Measurements from ENCODE around the gene RNU4-1. TPM values are rescaled to one million over a fixed set of nuclear protein-coding genes. Genes with fewer than 3 reads are reported as not detected.

RNU4-1 gene
- total and polyA plus RNA-seq, 9 of the 15 experiments (the other 6 are each of a cell fraction or from before 2014, with no cell fraction given): under 0.01 to 19,719 (median 3,563) TPM; not detected in 4

DNA sequence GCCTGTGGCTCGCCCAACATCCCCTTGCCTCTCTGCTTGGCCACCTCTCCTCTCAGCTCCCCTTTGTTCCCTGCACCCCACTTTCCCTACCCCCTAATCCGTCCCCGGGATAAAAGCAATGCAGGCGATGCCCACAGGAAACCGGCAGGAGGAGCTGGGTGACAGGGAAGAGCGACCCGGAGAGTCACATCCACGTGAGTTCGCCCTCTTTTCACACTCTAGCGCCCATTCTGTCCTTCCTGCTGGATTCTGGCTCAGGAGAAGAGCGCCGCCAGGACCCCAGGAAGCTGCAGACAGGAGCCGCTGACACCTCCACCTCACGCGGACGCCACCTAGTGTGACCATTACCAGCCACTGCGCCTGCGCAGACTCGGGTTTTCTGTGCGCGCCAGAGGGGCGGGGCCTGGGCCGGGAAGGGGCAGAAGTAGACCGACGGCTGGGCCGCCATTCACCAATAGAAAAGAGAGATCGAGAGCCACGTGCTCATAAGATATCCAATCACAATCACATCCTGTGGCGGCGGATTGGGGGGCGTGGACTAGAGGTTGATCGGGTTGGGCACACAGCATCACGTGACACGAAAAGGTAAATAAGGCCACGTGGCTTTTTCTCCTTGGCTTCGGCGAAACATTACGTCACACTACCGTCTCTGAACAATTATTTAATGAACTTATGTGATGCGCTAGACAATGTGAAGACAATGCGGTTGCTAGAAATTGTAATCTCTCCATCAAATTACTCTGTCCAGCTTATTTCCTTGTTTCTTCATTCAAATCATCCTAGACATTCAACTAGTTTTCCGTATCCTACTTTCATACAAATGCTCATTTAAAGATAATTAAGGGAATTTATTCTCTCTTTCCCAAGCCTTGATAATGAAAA, 24.4 kb upstream of the RNU4-1 start:
- intact Hi-C loops (cut with micrococcal nuclease): loop anchor here (1.0 kb wide), 2 partner anchors 24 to 89 kb away; partner anchors contain the start of gene RNU4-1
- peak; percentile 100 for FAIRE-seq
- H3K9me3 ChIP-seq (replicated peaks; ENCODE audit: control insufficient read depth, insufficient read depth, low read depth, low read length): no peaks in the 10 kb centered on the region
- TF ChIP-seq ARNT (IDR thresholded peaks at IDR 0.05) (peak; percentile 33 to 79; a peak in 1 of 4 replicates), NRF1 (conservative IDR thresholded peaks at IDR 0.05 in 1 of 2, IDR thresholded peaks at IDR 0.05 in 1 of 2) (peak; percentile 98 to 99), CBX5 (IDR thresholded peaks at IDR 0.05; ENCODE audit: borderline replicate concordance, low read depth) (no peak), LCOR (CRISPR knock-in tag; IDR thresholded peaks at IDR 0.05) (peak; percentile 92; the same call in 1 of the 2 replicates), FOXK2 (conservative IDR thresholded peaks at IDR 0.05 in 1 of 2, IDR thresholded peaks at IDR 0.05 in 1 of 2; ENCODE audit: low read depth in 2 of 2) (peak; percentile 100), POLR2AphosphoS2 (IDR thresholded peaks at IDR 0.05; ENCODE audit: low read length) (no peak), TRIM24 (IDR thresholded peaks at IDR 0.05) (0 out of 4 replicates have a peak, but pooled peaks of 1 of the 2 experiments have one; percentile 32), EP400 (IDR thresholded peaks at IDR 0.05) (peak; percentile 92), KHSRP (IDR thresholded peaks at IDR 0.05) (peak; percentile 57; the same call in 1 of the 2 replicates), BRD9 (IDR thresholded peaks at IDR 0.05; ENCODE audit: low read depth, partially characterized antibody) (peak; percentile 68), SRSF7 (optimal IDR thresholded peaks at IDR 0.05; ENCODE audit: low read depth, low read length) (no peak)
- TF ChIP-seq, protein P1, sequence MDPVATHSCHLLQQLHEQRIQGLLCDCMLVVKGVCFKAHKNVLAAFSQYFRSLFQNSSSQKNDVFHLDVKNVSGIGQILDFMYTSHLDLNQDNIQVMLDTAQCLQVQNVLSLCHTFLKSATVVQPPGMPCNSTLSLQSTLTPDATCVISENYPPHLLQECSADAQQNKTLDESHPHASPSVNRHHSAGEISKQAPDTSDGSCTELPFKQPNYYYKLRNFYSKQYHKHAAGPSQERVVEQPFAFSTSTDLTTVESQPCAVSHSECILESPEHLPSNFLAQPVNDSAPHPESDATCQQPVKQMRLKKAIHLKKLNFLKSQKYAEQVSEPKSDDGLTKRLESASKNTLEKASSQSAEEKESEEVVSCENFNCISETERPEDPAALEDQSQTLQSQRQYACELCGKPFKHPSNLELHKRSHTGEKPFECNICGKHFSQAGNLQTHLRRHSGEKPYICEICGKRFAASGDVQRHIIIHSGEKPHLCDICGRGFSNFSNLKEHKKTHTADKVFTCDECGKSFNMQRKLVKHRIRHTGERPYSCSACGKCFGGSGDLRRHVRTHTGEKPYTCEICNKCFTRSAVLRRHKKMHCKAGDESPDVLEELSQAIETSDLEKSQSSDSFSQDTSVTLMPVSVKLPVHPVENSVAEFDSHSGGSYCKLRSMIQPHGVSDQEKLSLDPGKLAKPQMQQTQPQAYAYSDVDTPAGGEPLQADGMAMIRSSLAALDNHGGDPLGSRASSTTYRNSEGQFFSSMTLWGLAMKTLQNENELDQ (CRISPR knock-in tag; IDR thresholded peaks at IDR 0.05; ENCODE audit: borderline replicate concordance): no peak
- TF ChIP-seq, protein P2, sequence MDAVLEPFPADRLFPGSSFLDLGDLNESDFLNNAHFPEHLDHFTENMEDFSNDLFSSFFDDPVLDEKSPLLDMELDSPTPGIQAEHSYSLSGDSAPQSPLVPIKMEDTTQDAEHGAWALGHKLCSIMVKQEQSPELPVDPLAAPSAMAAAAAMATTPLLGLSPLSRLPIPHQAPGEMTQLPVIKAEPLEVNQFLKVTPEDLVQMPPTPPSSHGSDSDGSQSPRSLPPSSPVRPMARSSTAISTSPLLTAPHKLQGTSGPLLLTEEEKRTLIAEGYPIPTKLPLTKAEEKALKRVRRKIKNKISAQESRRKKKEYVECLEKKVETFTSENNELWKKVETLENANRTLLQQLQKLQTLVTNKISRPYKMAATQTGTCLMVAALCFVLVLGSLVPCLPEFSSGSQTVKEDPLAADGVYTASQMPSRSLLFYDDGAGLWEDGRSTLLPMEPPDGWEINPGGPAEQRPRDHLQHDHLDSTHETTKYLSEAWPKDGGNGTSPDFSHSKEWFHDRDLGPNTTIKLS (IDR thresholded peaks at IDR 0.05; ENCODE audit: borderline replicate concordance, low read depth): peak; percentile 94
- TF ChIP-seq, protein P3, sequence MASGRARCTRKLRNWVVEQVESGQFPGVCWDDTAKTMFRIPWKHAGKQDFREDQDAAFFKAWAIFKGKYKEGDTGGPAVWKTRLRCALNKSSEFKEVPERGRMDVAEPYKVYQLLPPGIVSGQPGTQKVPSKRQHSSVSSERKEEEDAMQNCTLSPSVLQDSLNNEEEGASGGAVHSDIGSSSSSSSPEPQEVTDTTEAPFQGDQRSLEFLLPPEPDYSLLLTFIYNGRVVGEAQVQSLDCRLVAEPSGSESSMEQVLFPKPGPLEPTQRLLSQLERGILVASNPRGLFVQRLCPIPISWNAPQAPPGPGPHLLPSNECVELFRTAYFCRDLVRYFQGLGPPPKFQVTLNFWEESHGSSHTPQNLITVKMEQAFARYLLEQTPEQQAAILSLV (tag; IDR thresholded peaks at IDR 0.05): no peak

More for the DNA sequence above, 24.4 kb upstream of the RNU4-1 start:
- in situ Hi-C loops (cut with MboI): no loop called here
- Histone ChIP-seq H3K4me2 (ENCODE audit: insufficient read depth, low read length) (peak overlapping the region; percentile 83), H3K27me3 (ENCODE audit: control insufficient read depth in 2 of 2, insufficient read depth in 2 of 2, low read length in 2 of 2) (no peaks in the 10 kb centered on the region), H2AFZ (ENCODE audit: low read depth, low read length) (peak overlapping the region; percentile 87), H3K9me1 (ENCODE audit: control insufficient read depth, insufficient read depth, low read length) (no peaks in the 10 kb centered on the region), H3K36me3 (ENCODE audit: control insufficient read depth, insufficient read depth, low read length) (no peaks in the 10 kb centered on the region), H3K4me3 (peak overlapping the region; percentile 48), H3K9ac (ENCODE audit: insufficient read depth in 1 of 2, low read depth in 2 of 2, low read length in 2 of 2) (peak overlapping the region; percentile 80 to 96), H3K79me2 (ENCODE audit: control insufficient read depth, insufficient read depth, low read length) (0 out of 3 replicates have a peak, but pooled peaks cover 6% of the 10 kb centered on the region), H3K4me1 (replicated peaks in 1 of 2; ENCODE audit: control insufficient read depth in 2 of 2, insufficient read depth in 2 of 2, low read length in 2 of 2) (peaks cover 3 to 10% of the 10 kb centered on the region in 2 experiments; a peak in 4 of 5 replicates), H3K27ac (ENCODE audit: extremely low read depth, low read depth, low read length) (peak overlapping the region; percentile 85), H4K20me1 (replicated peaks; ENCODE audit: control insufficient read depth, insufficient read depth, low read length) (no peaks in the 10 kb centered on the region)
- ChIA-PET POLR2A (interaction anchor here (0.5 to 14.1 kb wide), 12 partner anchors 11 to 391 kb away, joined by 3 to 183 read pairs (median 4); partner anchors contain the start of genes RNU4-1, RNU4-2, RPLP0 and SIRT4), CTCF (ENCODE audit: low intra/inter-chr PET ratio) (interaction anchor here (0.5 to 0.7 kb wide), 3 partner anchors 116 to 1346 kb away, joined by 3 read pairs; no protein-coding TSS in a partner anchor)
- BruUV-seq (replicated peaks): no TSS peak
- DNase-seq (ENCODE audit: extremely low read depth in 1 of 4, low spot score in 3 of 4) (peak; percentile 99 to 100 (median 99)), ATAC-seq (peak; percentile 99)
- WGBS (ENCODE audit: insufficient coverage, low coverage, missing lambda C conversion rate): 2% methylated on average over 35 of the region's 42 CpGs
